GM18511 (cell line): Measurements from ENCODE around the gene OR4D2.
"Not testable (repeated sequence)": the region's sequence is repeated elsewhere in the genome, so short reads cannot be mapped to it uniquely, and the experiment has no call there.

Source experiments
- ATAC-seq: cut with Tn5 transposase; IDR thresholded peaks from one replicate; pipeline ENCODE4 v1.9.1; 2021; ENCODE audit warnings: mild to moderate bottlenecking, moderate library complexity; ENCODE audit not compliant: unreplicated experiment

The OR4D2 gene

DNA sequence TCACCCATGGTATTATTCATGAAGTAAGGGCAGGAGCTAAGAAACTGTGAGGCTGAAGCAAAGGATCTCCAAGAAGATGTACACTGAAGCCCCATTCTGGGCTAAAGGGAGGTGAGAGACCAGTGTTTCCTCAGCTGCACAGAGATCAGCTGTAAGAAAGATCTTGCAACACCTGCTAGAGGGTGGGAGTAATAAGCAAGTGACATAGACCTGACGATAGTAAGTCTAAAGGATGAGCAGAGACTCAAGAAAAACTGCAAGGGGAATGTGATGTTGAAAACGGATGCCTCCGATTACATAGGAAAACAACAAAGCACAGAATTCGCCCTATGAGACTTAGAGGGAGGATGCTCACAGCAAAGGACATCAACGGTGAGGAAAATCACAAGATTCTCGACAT lies at the start of gene OR4D2:
OR4D2 (plus strand) TSS at position 301 of the 400 bp plus-strand sequence. CDS start 2,674 bp downstream, outside the sequence.
- no peak for ATAC-seq

DNA sequence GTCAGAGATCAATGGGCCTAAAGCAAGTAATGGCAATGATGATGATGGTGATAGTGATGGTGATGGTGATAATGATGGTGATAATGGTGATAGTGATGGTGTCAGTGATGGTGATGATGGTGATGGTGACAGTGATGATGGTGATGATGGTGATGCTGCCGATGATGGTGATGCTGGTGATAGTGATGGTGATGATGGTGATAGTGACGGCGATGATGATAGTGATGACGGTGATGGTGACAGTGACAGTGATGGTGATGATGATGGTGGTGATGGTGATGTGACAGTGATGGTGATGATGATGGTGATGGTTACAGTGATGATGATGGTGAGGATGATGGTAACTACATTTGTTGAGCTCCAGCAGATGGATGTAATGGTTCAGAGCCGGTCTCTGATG lies 49.4 kb upstream of the OR4D2 start:
- no peak for ATAC-seq

DNA sequence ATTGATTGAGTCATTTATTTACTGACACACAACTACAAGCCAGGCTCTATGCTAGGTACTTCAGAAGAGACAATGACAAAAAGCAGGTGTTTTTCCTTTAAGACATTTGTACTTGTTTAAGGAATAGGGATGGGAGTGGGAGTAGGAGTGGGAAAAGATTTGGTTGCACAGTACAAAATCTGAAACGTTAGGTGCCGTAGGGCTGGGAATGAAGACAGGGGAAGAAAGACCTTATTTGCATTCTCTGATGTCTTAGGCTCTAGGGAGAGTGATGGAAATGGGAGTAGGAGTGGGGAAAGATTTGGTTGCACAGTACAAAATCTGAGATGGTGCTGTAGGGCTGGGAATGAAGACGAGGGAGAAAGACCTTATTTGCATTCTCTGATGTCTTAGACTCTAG lies 47.3 kb upstream of the OR4D2 start:
- no peak for ATAC-seq

DNA sequence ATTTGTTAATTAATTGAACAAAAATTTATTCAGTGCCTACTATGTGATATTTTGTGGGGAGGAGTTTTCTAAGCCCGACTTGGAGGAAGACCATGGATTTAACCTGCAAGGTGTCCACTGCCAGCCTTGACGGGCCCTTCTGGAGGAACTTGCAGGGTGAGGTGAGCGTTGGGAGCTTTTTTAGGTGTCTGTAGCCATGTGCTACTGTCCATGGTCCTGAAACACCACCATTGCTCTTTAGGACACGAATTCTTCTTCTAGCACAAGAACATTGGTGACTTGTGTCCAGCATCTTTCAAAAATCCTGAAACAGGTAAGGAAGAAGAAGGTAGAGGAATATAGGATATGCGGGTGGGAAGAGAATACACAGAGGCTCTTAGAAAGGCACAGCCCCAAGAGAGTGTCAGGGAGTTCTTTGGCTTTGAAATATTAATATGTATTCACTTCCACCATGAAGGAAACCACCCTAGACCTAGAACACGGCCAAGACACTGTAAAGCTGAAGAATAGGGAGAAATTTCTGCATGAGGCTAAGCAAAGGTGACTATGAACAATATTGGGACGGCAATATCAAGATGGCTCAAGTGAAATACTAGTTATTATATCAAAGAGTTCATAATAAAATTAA lies 46.5 kb upstream of the OR4D2 start:
- ATAC-seq = no peak

- no peak for ATAC-seq
These were observed 44.9 kb upstream of the OR4D2 start for GRCh38 chr17:58121925-58122324.

DNA sequence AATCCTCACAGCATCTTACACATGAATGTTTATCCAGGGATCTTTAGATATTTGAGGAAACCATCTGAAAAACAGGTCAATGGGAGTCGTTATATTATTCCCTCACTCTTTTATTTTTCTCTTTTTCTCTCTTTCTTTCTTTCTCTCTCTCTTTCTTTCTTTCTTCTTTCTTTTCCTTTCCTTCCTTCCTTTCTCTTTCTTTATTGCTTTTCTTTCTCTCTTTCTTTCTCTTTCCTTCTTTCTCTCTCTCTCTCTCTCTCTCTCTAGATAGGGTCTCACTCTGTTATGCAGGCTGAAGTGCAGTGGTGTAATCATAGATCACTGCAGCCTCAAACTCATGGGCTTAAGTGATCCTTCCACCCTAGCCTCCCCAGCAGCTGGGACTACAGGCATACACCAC lies 38.9 kb upstream of the OR4D2 start:
- ATAC-seq = no peak

- not testable (repeated sequence) for ATAC-seq
These were observed 34.1 kb upstream of the OR4D2 start for GRCh38 chr17:58132697-58133096.

GRCh38 chr17:58136669-58137279 lies 30.0 kb upstream of the OR4D2 start:
- ATAC-seq = no peak

DNA sequence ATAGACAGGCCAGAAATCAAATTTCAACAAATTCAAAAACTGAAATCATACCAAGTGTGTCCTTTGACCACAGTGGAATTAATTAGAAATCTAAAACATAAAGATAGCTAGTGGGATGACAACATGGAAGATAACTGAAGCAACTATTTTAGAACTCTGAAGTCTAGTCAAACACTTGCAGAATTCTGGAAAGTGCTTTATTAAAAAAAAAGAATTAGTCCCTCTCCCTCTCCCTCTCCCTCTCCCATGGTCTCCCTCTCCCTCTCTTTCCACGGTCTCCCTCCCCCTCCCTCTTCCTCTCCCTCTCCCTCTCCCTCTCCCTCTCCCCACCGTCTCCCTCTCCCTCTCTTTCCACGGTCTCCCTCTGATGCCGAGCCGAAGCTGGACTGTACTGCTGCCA lies 25.3 kb upstream of the OR4D2 start:
- ATAC-seq = no peak

GRCh38 chr17:58143335-58143734 lies 23.4 kb upstream of the OR4D2 start:
- not testable (repeated sequence) for ATAC-seq

GRCh38 chr17:58144801-58145200 lies 22.0 kb upstream of the OR4D2 start:
- ATAC-seq = no peak

GRCh38 chr17:58147930-58148434 lies 18.8 kb upstream of the OR4D2 start, which contains the start of gene OR4D1:
TSS of gene OR4D1 (plus strand) at chr17:58148384. CDS start at chr17:58155154, 6,770 bp downstream.
- ATAC-seq = no peak

- ATAC-seq = no peak
These were observed 18.2 kb upstream of the OR4D2 start for GRCh38 chr17:58148609-58149008.

GRCh38 chr17:58150394-58150793 lies 16.4 kb upstream of the OR4D2 start:
- no peak for ATAC-seq

DNA sequence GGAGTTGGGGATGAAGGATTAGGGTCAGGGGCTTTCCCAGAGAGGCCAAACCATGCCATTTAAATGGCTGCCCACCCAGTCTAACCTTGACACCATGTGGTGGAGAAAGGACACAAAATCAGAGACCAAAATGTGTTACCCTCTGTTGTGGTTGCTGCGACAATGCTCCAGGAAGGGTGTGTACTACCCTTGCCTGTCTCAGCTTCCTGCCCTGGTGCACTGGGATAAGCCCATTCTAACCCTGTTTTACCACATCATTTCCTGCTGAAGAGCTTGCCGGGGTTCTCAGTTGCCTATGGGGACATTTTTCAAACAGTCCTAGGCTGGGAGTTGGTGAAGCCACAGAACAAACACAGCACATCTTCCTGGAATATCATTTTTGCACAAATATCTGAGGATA lies 13.7 kb upstream of the OR4D2 start:
- no peak for ATAC-seq

- no peak for ATAC-seq
These were observed 13.1 kb upstream of the OR4D2 start for GRCh38 chr17:58153671-58154070.

DNA sequence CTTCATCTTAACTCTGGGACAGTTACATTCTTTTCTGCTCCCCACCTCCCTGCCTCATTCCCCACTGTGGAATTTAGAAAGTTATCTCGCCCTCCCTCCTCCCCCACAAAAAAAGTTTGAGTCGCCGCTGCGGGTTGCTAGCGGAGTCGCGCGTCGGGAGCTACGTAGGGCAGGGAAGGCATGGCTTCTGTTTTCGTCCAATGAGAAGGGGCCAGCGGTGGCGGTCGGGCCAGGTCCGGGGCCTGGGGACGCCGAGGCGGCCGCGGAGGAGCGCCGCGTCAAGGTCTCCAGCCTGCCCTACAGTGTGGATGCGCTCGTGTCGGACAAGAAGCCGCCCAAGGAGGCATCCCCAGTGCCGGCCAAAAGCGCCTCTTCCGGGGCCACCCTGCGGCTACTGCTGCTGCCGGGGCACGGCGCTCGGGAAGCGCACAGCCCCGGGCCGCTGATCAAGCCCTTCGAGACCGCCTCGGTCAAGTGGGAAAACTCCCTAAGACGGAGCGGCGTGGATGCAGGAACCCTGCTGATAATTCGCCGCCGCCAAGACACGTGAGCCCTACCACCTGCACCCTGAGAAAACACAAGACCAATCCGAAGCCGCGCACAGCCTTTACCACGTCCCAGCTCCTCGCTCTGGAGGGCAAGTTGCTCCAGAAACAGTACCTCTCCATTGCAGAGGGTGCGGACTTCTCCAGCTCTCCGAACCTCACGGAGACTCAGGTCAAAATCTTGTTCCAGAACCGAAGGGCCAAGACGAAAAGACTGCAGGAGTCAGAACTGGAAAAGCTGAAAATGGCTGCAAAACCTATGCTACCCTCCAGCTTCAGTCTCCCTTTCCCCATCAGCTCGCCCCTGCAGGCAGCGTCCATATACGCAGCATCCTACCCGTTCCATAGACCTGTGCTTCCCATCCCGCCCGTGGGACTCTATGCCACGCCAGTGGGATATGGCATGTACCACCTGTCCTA lies 9.7 kb upstream of the OR4D2 start:
- ATAC-seq = no peak

DNA sequence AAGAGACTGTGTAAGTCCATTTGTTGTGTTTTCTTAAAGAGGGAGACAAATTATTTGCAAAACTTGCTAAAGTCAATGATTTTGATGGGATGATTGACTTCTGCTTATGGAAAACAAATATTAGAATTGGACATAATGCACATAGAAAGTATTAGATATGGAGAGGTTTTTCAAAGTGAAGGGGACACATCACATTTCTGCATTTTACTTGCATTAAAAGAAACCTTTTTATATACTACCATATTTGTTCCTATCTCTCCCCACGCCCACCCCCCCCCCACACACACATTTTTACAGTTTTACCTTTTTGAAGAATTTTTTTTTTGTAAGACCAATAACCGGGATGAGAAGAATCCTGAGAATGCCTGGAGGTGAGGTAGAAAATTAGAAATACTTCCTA lies 8.6 kb upstream of the OR4D2 start:
- ATAC-seq = no peak

DNA sequence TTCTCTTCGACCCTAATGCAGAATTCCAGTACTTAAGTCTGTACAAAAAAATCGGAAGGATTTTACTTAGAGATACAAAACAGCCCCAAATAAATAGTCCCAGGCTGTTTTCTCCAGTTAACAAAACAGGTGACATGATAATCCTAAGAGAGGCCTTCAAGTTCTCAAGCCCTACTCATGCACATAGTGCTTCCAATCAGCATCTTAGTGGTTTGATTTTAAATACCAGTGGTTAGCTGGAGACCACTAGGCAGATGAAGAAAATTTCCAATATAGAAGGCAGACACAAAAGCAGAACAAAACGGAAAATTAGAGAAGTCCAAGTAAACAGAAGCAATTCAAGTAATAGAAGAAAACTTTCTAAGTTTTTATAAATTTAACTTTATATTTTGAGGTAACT lies 5.2 kb upstream of the OR4D2 start:
- ATAC-seq = no peak

- ATAC-seq = no peak
These were observed 801 bp upstream of the OR4D2 start for GRCh38 chr17:58165981-58166380.

DNA sequence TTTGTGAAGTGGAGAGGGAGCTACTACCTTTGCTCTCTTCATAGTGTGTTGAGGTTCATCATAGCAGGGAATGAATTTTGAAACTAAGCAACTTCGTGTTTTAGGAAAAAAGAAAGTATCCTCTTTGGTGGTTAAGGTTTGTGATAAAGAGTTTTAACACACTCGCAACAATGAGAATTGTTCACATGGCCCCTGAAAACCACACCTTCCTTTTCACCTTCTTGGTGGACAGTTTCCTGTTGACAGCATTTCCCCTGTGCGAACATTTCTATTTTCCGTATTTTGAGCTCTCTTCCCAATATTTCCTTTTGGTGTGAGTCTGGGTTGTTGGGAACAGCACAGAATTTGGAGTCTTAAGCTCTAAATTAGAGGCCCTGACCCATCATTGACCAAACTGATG lies 3.8 kb downstream of the OR4D2 start:
- ATAC-seq = no peak
